ENCODE measurements around the gene GSDME.

Gene GSDME

DNA sequence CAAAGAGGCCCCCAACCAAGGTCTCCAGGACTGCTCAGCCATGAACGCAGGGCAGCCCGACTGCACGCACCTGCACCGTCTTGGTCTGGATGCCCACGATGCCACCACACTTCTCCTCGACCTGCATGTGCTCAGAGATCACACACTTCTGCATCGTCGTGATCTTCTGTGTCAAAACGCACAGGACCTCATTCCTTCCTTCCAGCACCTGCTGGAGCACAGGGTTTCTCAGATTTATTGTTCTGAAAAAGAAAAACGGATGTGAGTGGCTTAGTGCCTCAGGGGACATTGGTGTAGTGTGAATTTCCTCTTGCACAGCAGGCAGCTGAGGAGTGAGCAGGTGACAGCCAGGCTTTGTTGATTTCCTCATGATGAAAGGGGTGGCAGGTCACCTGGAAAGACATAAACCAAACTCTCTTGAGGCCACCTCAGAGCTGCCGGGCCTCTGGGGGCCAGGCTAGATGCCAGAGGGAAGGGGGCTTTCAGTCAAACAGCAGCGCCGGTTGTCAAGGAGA is 38.2 kb downstream of the GSDME start:
- no peak for DNase-seq

DNA sequence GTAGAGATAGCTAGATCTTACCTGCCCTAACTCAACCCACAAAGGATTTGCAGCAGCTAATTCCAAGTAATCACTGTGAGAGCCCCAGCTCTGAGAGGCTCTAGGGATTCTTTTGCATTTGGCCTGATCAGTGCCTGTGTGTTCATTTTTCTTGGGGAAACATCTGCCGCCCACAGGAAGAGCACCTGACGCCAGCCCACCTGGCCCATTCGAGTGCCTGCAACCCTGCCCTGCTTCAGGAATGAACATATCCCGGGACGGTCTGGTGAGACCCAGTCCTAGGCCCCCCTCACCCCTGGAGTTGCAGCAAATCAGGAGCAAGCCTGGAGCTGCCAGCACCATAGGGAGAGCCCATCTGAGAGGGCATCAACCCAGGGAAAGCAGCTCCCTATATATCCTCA is 38.8 kb downstream of the GSDME start:
- no peak for DNase-seq

- DNase-seq: no peak
Observed at GRCh38 chr7:24717694-24718320, 39.5 kb downstream of the GSDME start.

- DNase-seq: no peak
Observed at GRCh38 chr7:24717247-24717622, 40.0 kb downstream of the GSDME start.

DNA sequence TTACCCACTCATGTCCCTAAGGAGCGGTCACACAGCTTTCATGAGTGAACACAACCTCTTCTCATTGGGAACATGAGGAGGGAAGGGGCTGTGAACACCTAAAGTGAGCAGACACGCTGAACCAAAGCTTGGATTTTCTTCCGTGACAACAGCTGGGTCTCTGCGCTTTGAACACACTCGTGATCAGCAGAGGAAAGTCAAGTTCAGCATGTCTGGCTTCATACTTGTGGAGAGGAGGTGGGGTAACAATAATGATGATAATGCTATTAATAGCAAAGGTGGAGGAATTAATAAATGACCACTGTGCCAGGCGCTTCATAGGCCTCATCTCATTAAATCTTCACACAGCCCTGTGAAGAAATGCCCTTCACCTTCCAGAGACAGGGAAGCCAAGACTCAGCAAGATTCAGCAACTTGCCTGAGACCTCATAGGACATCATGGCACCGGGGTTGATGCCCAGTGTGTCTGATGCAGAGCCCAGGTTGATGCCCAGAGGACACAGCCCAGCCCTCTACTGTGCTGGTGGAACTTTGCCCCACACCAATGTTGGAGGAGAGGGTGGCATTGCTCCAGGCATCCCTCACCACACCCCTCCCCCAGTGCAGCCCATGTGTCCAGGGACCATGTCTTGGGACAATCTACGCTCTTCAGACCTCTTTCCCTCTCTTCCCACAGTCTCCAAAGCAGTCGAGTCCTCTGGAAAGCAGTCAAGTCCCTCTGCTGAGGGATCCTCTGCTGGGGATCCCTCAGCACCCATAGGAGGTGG is 40.6 kb downstream of the GSDME start:
- no peak for DNase-seq

DNA sequence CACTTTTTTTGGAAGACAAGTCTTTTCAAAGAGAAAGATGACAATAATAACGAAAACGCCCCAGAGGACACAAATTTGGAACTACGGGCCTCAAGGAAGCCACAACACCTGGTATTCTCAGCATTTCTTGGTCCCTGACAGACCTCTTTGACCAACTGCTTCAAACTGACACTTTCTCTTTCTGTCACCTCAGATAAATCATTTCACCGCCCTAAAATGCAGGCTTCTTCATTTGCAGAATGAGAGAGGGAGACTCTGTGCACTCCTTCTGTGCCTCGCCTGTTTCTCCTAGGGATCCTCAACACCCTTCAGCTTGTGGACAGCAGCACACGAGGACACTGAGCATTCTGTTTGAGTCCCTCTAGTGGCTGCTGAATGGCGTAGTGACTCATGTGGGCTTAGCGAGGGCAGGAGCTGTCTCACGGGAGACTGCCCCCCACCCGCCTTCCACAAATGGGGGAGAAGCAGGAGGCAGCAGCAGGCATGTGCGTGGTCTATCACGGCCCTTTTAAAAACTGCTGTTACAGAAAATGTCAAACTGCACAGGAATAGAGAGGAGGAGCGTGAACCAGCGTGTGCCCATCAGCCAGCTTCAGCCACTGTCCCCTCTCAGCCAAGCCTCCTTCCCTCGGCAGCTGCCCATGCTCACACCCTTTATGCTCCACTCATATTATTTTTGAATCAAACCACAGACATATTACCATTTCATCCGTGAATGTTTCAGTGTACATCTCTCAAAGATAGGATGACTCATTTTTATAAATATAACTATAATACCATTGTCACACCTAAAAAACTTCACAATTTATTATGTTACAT is 41.4 kb downstream of the GSDME start:
- no peak for DNase-seq

DNA sequence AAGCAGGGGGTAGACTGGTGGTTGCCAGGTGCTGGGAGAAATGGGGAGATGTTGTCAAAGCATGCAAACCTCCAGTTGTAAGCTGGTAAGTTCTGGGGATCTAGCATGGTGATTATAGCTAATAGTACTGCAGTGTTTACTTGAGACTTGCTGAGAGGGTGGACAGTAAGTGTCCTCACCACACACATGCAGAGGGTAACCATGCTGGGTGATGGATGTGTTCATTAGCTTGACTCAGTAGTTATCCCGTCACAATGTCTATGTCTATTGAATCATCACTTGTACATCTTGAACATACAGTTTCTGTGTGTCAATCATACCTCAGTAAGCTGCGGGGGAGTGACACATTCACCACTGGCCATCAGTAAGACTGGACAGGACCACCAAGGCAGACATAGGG is 42.1 kb downstream of the GSDME start:
- DNase-seq: no peak

DNA sequence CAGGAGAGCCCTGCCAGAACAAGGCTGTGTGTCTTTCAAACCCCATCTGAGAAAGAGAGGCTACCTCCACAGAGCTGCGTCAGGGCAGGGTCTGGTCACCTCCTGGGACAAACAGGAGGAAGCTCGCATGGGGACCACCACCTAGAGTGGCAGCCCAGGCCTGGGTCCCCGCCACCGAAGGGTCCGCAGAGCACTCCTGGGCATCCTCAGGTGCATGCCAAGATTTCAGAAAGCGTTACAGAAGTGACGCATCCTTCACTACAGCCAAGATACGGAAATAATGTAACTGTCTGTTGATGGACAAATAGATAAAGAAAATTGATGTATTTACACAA is 42.6 kb downstream of the GSDME start:
- no peak for DNase-seq

- no peak for DNase-seq
Observed at GRCh38 chr7:24713850-24714675, 43.2 kb downstream of the GSDME start.

DNA sequence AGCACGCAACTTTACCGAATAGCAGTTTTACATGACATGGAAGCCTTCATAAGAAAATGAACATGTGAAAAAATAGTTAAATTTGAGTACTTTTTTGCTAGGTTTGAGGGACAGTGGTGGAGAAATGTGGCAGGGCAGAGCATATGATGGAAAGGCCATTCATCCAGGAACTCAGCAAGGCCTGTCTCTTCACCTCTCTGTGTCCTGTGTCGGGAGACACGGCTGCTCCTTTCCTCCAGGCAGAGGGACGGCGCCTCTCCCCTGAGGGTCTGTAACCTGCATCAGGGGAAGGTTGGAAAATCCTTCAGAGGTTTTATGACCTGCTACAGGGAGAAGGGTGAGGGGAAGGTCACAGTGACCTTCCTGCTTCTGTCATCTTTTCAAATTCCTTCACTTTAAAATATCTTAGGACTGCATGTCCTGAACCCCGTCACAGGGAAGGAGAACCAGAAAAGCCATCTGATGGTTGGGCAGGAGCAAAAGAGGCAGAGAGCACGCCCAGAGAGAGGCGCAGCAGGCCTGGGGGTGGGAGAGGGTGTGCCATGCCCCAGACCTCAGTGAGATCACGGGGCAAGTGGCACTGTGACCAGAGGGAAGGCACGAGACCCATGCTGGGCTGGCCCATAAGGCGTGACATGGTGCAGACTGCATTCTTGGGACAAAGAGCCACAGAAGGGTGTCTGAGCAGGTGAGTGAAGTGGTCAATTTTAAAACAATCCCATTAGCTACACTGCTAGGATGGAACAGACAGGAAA is 44.0 kb downstream of the GSDME start:
- no peak for DNase-seq

GRCh38 chr7:24709585-24710360 is 47.5 kb downstream of the GSDME start:
- DNase-seq: no peak

GRCh38 chr7:24709051-24709450 is 48.2 kb downstream of the GSDME start:
- no peak for DNase-seq

GRCh38 chr7:24707988-24708615 is 49.2 kb downstream of the GSDME start:
- DNase-seq: no peak

DNA sequence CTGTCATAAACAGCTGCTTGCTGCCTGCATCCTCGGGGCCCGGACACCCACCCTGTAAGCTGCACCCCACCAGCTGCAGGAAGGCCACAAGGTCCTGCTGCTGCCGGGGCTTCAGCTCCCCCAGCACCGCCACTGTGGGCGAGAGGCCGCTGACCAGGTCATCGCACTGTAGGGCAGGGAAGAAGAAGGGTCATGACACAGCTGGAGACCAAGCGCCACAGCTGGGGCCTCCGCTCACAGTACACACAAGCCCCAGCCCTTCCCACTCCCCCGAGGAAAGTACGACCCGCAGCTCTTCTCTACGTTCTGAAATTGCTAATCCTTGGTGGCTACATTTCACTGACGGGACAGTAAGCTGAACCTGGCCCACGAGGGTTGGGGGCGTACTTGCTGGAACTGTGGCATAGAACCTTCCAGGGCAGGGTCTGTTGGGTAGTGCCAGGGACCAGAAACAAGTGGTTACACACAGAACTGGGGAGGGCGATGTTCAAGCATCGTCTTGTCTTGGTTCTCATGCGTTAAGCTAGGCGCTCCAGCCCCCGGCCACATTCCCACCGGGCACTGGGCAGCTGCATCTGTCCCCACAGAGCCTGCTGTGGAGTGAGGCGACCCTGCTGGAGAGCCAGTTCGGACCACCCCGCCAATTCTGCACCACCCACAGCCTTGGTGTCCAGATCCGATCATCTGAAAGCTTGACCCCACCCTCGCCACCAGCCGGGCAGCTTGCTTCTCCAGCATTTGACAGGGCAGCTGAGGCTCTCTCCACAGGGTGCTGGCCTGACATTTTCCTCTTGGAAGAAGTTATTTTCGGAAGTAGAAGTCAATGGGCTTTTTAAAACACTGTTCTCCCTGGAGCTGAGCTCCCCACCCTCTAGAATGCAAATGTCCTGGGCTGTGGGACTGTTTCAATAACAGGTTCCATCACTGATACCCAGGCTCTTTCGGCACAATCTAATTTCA is 50.8 kb downstream of the GSDME start:
- DNase-seq: no peak

- DNase-seq: no peak
Observed at GRCh38 chr7:24705461-24705954, 51.8 kb downstream of the GSDME start.

DNA sequence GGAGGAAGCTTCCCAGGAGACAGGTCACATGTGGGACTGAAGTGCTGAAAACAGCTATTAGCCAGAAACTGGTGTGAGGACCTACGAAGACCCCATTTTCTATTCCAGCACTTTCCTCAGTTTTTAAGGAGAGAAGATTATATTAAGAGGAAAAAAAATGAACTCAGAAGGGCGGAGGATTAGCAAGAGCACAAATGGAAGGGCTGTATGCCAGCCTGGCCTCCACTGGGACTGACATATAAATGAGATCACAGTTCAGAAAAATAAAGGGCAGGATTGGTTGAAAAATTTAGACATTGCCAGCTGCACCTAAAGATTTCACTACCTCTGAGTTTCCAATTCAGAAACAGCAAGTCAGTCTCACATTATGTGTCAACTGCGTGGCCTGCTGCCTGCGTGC is 53.0 kb downstream of the GSDME start:
- DNase-seq: no peak

GRCh38 chr7:24703296-24703695 is 54.0 kb downstream of the GSDME start:
- DNase-seq: no peak

DNA sequence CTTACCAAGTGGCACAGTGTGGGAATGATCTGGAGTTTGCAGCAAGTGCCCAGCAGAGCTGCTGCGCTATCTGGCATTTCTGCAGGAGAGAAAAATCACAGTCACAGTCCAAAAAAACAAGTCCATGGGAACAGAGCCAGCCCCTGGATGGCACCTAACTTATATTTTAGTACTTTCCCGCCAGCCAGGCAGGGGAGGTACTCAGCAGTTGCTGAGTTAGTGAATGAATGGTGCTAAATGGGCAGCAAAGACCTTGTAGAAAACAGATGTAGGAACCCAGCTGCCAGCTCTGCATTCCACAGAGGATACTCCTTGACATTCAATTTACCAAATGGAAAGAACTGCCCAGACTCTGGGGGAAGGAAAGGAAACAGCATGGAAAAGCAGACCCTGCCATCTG is 54.5 kb downstream of the GSDME start:
- no peak for DNase-seq

All from activated CD4-positive, alpha-beta T cell treated with anti-CD3 and anti-CD28 coated beads for 1 hour (primary cell).